Medulla oblongata (tissue), 1 donor: Measurements from ENCODE around the gene NRP1.

Experiments used
- DNase-seq: peaks from one replicate; pipeline ENCODE4 v3.0.0-alpha.2; 2015; ENCODE audit errors: extremely low spot score

The NRP1 gene

DNA sequence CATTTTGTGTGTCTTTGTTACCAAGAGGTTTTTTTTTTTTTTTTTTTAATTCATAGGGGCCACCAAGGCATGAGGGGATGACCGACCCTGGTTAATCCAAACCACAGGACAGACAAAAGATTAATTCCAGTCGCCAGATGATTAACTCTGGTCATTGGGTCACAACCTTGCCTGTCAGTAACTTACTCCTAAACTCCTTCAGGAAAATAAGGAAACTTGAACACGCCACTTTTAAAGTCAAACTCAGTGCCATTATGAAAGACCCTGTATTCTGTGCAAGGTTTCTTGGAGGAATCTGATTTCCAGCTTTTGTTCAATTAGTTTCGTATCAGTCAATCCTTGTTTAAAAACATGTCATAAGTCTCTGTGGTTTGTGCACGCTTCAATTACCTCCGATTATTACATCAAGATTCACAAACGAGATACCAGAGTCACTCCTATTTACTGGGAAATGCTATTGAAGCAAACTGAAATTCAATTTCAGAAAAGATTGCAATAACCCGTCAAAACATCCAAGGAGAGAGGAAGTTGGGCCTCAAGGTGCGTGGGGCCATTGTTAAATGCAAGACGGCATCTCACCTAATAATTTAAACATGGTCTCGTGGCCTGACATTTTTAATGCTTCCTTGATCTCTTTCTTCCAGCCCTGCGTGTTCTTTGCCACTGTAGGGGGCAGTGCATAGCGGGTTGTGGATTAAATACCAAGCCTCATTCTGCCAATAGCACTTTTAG is 44.0 kb downstream of the NRP1 start:
- no peak for DNase-seq

DNA sequence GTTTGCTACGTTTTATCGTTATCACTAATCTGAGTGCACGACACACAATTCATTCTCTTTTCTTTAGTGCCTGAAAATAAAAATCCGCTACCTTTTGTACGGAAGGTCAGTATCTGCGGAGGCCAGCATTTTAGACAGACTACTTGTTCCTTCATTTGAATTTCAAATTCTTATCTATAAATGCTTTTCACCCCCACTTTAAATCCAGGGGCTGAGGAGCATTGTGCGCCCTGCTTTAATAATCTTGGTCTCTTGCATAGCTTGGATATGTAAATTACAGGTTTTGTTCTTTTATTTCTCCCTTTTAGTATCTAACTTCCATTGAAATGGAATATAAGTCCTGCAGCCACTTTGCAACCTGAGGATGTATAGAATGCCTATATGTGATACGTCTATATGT is 44.7 kb downstream of the NRP1 start:
- DNase-seq = no peak

DNA sequence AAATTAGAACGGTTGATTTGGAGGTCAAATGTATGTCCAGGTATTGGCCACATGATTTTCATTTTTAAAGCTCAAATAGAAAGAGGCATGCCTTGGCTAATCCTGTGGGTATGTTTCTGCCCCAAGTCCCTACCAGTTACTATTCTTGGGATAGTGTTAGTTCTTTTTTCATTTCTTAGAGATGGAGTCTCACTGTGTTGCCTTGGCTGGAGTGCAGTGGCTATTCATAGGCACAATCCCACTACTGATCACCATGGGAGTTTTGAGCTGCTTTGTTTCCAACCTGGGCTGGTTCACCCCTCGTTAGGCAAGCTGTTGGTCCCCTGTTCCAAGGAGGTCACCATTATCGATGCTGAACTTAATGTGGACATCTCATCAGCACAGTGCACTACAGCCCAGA is 46.3 kb downstream of the NRP1 start:
- no peak for DNase-seq

DNA sequence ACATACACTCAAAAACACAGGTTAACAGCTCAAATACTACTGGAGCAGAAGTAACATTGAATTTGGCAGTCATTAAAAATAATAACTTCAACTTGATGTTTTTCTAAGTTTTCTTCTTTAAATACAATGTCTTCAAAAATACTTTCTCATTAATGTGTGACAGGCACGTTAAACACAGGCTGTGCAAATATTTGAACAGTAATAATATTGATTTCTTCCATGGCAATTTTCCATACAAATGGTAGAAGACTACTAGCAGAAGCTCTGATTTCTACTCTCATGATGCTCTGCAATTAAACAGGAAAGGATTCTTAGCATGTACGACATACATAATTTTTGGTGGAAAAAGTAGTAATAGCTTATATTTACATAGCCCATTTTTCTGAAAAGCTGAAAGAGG is 47.4 kb downstream of the NRP1 start:
- no peak for DNase-seq

DNA sequence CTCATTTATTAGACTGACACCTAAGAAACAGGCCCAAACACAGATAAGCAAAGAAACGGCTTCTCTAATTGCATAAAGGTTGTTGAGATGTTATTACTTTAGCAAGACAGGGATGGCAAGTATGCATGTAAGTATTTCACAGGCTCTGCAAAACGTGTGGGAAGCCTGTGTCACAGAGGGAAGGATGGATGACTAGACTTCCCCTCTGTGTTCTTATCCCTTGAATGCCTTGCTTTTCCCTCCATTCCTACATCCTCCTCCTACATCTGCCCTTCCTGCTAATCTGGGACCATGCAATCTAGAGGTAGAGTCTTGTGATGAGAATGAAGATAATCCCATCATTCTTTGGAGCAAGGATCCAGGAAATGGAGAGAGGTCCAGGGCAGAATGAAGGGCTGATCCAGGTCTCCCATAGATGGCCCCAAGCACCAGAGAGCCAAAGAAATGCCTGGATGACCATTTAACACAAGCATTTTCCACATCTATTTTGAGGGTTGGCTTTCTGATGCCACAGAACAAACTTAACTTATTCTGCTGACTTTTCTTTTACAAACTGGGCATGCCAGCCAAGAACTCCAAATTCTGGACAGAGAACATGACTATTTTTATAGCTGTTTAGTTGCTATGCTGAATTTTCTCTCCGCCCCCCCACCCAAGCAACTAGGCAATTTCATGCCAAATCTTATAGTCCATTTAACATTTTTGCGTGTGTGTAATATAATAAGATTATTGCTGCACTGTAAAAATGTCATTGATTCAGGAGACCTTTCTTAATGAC is 48.1 kb downstream of the NRP1 start:
- DNase-seq = no peak

DNA sequence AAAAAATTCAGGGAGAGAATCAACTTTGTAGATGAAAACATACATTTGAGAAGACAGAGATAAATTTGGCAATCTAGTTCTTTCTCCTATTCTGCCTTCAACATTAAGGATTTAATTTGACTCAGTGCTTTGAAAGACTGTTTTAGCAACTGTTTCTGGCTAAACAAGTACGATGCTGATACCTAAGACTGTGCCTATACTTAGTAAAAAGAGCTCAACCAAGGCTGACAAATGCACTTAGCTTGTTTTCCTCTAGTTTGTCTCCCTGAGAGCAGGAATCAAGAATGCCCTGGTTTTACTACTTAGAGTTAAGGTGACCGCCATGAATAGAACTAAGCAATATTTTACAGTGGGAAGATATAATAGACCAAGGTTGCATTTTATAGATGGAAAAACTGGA is 49.5 kb downstream of the NRP1 start:
- DNase-seq = no peak

DNA sequence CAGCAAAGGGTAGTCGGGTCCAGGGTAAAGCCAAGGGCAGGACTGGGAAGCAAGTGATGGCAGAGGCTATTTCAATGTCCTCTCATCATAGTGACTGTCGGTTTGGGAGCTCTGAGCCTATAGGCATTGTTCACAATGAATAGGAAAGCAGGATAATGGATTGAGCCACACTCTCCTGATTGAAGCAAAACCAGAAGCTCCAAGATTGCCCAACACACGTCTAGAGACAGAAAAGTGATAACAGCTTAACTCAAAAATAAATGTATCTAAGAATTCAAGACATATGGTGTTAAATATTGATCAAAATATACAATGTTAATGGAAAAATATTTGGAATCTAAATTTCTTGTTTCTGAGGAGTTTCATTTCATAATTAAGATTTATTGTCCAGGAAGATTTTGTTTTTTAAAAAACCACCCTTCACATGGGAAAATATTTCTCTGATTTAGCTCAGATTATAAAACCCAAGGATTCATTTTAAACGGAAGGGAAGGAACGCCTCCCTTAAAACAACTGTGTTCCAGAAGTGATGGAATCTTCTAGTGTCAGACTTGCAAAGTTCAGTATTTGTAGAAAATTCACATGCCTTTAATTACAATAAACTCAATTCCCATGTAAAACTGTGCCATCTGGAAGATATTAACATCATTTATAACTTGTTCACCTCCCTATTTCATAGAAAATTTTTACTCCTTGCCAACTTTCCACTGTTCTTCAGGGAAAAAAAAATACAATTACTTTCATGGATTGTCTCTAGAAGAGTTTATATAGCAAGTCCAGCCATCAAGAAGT is 54.5 kb downstream of the NRP1 start:
- DNase-seq = no peak

DNA sequence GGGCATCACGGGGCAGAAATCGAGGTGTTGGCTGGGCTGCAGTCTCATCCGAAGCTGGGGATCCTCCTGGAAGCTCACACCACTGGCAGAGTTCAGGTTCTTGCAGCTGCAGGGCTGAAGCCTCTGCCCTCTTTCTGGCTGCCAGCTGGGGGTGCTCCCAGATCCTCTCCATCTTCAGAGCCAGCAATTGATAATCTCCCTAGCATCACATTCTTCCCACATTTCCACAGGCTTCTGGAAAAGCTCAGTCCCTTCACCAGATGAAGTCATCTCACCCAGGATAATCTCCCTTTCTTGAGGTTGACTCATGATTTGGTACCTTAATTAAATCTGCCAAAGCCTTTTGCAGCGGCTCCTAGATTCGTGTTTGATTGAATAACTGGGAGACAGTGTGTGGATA is 55.2 kb downstream of the NRP1 start:
- no peak for DNase-seq

DNA sequence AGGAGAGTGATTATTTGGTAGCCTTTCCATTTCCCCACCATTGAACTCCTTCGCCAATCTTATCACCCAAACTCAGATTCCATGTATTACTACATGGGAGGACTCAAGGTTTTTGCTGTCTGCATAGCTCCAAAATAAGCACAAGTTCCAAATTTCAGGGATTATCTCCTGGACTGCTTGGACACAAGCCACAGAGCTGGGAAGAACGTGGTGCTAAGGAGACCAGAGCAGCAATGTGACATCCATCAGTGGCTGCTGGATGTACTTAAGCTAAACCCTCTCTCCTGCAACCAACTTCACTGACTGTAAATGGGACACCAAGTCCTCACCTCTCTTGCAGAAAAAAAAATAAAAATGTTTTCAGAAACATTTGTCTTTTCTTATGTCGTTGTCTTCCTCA is 56.3 kb downstream of the NRP1 start:
- no peak for DNase-seq

DNA sequence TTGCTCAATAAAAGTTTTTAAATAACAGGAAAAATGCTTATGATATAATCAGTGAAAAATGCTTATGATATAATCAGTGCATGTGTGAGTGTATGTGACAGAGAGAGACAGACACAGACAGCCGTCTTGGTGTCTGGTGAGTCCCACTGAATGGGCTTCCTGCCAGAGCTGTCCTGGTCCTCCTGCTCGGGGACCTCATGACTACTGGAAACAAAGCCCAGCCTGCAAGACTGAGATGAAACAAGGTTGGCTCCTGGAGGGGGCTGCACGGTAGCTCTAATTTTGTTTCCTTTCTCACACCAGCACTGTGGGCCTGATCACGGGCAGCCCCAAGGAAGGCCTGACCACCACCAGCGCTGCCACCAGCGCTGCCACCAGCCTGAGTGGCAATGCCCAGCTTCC is 57.3 kb downstream of the NRP1 start:
- DNase-seq = no peak

DNA sequence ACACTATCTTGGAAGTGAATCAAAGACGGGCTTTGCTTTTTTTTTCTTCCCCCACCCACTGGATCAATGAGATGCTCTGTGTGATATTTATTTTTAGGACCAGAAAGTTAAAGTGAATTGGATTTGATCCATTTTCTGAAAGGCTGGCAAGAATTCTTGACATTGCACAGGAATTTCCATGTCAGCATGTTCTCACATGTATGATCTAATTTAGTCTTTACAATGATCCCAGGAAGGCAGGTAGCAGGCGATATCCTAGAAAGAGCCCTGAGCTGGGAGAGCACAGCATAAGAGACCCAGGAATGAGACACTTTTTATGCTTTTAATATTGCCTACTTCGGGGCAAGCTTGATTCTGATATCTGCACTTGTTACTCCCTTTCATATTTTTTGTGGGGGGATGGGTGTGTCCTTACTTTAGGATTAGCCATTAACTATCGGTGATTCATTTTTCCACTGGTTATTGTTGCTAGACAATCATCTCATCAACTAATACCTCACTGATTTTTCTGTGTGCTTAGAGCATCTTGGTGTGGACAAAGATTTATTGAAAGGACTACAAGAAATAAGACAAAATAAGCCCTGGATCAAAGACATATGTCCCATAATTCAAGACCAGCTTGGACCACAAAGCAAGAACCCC is 58.1 kb downstream of the NRP1 start:
- DNase-seq = no peak

DNA sequence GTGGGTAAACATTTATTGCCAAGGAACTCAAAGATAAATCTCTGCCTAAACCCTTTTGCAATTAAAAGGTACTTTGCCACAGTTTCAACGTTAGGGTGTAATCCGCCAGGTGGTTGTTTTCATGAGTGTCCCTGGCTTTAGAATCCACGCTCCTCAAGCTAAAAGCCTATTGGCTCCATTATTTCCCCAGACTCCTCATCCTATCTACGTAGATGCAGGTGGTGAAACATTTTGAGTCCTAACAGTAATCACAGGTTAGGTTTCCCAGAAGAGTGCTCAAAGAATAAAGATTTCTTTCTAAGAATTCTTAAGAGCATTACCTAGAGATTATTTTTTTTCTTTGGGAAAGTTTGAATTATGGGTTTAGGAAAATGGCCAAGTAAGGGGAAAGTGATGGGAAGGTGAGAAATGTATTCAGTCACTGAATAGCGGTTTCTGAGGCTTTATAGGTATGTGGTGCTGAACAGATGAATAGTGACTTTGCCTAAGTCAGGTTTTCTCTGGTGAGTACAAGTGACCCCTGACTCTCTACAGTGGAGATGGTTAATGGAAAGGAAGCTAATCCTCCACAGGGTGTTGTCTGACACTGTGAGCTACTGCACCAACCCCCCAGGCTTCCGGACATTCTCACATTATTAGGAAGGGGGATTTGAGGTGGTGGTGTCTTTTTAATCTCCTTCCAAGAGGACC is 60.2 kb downstream of the NRP1 start:
- DNase-seq = no peak

DNA sequence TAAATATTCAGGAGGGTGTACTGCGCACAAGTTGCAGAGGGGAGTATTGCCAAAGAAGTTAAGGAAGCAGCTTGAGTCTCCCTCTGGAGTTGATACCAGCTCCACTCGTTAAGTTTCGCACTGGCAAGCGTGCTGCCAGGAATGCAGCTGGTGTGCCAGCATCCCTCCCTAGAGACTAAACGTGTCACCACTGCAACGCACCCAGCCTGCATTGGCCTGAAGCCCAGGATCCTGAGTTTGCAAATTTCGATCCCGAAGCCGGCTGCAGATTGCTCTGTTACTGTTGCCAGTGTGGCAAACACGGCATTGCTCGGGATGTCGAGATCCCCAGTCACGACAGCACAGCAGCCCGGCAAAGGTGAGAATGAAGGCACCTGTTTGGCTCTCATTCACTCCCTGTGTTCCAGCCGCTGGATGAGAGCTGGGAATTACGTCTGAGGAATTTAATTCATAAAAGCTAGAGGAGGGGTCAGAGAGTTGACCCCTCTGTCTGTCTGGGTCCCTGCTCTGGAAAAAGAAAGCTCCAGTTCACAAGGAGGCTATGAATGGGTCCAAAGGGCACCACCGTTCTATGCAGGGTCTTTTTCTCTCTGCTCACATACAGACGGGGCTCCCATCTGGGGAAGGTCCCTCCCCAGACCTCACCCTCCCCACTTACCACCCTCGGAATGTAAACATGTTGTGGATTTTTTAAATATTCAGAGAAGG is 61.0 kb downstream of the NRP1 start:
- DNase-seq = peak; percentile 46

DNA sequence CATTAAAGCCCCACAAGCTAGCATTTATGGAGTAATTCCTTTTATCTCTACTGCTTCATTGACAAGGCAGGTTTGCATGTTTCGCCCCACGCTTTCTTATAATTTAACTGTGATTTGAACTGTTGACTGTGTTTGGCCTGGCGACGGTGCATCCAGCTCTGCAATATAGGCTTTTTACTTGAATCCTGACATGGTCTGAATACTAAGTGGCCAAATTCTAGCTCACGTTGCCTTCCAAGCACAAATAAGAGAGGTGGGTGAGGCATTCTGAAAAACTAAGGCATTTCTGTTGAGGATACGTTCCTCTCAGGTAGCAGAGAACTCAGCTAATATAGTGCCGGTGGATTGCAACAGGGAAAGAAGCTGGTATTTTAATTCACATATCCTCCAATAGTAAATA is 61.8 kb downstream of the NRP1 start:
- no peak for DNase-seq

DNA sequence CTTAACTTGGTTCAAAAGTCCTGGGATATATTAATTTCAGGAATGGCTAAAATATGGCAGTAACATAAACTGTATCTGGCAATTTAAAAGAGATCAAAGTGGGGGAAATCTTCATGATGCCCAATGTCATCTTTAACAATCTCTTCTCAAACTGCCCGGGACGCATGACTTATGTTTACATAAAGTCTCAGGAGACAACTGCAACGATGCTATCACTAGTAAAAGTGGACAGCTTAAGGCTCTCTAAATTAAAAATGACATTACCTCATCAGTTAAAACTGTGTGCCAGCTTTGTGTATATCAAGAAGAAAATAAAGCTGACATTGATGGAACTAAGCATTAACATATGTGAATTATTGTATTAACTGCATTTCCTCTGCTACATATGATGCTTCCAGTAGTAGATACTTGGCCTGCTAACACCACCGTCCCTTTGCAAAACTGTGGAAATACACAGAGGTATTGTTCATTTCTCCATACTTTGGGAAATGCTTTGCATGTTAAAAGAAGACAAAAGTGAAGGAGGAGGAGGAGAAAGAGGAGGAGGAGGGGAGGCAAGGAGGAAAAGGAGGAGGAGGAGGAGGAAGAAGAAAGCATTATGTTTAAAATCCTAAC is 62.4 kb downstream of the NRP1 start:
- no peak for DNase-seq

DNA sequence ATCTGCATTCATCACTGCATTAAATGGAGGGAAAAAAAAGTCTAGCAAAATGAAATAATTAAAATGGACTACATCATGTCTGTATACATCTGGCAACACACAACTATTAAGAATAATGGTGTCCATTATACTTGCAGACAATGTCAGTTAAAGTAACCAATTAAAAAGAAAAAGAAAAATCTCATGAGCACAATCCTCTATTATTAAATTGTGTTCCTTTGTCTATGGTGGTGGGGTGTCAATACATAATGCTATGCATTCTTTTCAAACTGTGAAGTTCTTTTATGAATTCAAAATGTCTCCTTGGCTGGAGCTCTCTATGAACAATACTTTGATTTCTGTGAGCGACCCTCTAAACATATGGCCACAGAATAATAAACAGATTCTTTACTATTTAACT is 63.5 kb downstream of the NRP1 start:
- no peak for DNase-seq

DNA sequence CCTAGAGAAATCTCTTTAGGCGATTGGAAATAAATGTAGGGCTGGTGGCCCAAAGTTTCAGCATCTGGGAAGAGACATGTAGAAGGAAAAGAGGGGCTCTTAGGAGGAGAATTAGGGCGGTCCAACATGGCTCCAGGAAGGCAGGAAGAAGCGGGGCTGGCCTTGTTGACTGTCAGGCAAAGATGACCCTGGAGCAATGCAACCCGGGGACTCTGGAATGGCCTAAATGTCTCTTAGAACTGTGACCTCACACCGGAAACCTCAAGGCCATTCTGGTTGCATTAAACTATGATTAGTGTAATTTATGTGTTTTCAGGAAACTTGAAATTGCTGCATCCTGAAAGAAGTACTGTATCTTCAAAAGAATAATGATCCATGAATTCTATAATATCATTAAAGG is 66.8 kb downstream of the NRP1 start:
- DNase-seq = no peak

DNA sequence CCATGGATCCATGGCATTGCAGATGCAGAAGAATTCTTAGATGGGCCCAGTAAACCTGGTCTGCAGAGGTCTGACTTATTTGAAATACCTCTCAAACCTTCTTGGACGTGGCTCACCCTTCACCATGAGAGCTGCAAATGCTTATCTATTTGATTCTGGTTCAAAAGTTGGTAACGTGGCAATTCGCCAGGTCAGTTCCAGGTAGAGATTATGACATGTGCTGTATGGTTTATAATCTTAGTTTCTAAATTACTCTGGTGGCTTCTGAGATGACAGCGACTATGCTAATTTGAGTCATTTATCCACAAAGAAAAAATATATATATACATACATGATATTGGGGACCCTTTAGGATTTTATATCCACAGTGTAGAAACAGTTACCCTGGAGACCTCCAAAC is 68.8 kb downstream of the NRP1 start:
- DNase-seq = no peak

DNA sequence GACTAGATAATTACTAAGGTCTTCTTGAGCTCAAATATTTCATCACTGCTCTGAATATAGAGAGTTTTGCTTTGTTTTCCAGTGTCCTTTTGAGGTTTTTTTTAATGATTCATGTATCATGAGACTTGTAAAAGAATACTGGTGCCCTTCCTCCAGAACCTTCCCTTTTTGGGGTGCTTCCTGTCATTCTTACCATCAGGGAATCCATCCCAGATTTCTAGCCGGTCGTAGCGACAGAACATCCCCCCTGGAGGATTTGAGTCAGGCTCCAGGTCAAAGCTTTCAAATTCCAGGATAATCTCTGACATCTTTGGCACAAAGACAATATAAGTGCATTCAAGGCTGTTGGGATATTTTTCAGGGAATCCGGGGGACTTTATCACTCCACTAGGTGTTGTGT is 71.0 kb downstream of the NRP1 start:
- no peak for DNase-seq

DNA sequence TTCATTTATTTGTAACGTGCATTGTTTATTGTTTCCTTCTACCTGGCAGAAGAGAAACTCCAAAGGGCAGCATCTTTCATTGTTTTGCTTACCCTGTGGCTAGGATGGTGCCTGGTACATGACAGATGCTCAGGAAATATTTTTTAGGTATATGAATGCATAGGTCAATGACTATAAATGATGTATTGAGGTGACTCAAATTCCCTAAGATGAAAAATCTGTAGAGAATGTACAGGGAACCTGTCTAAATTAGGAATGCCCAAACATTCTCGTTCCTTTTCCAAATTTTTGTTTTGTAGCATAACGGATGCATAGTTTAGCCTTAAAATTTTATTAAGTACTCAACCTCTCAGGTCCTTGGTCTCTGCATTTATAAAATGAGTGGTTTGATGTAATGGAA is 71.6 kb downstream of the NRP1 start:
- DNase-seq = no peak
